Neural cell (in vitro differentiated cells): ENCODE measurements around the gene LHFPL6.

Experiments used
- EP300 ChIP-seq: fragments of 450-650 bp; conservative IDR thresholded peaks from 2 replicates; pipeline ENCODE4 v1.6.1; 2014; ENCODE audit warnings: antibody characterized with exemption, mild to moderate bottlenecking, moderate library complexity; ENCODE audit not compliant: poor library complexity, severe bottlenecking
- EZH2 ChIP-seq: fragments of 200-600, 300-800 bp; shearing (Covaris generic), sonication (generic); IDR thresholded peaks from 2 replicates; pipeline ENCODE4 v1.6.1; 2014; ENCODE audit warnings: antibody characterized with exemption, low read length, borderline replicate concordance, mild to moderate bottlenecking; ENCODE audit not compliant: insufficient read depth, poor library complexity, severe bottlenecking
- POLR2AphosphoS5 ChIP-seq: IDR thresholded peaks from 2 replicates; pipeline ENCODE4 v1.6.1; 2012
- RAD21 ChIP-seq: fragments of 450-650 bp; conservative IDR thresholded peaks from 2 replicates; pipeline ENCODE4 v1.6.1; 2014; ENCODE audit warnings: antibody characterized with exemption, mild to moderate bottlenecking, moderate library complexity
- SMC3 ChIP-seq: fragments of 450-650 bp; conservative IDR thresholded peaks from 2 replicates; pipeline ENCODE4 v1.6.1; 2014; ENCODE audit warnings: antibody characterized with exemption, mild to moderate bottlenecking, moderate library complexity; ENCODE audit not compliant: poor library complexity
- TF ChIP-seq, protein P1 (sequence below): fragments of 450-650 bp; IDR thresholded peaks from 2 replicates; pipeline ENCODE4 v1.5.1; 2014; ENCODE audit warnings: antibody characterized with exemption, mild to moderate bottlenecking, moderate library complexity; ENCODE audit not compliant: poor library complexity, severe bottlenecking
- TF ChIP-seq, protein P2 (sequence below): IDR thresholded peaks from 2 replicates; pipeline ENCODE4 v1.6.1; 2012; ENCODE audit warnings: borderline replicate concordance

DNA sequence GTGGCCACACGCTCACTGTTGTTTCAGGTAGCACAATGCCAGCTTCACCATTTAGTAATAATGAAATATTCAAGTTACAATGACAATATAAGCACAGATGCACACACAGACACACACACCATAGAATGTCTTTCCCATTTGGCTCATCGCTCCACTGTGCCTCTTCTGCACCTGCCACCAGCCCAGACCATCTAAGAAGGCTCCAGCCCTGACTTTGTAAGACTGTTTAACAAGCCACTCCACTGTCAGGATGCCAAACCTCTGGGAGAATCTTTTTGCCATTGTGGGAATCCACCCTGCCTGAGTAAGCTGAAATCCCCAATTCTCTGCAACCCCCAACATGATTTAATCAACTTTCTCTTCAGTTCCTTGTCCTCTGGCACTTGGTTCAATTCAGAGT lies 60.6 kb downstream of the LHFPL6 start:
- TF ChIP-seq, protein P1, sequence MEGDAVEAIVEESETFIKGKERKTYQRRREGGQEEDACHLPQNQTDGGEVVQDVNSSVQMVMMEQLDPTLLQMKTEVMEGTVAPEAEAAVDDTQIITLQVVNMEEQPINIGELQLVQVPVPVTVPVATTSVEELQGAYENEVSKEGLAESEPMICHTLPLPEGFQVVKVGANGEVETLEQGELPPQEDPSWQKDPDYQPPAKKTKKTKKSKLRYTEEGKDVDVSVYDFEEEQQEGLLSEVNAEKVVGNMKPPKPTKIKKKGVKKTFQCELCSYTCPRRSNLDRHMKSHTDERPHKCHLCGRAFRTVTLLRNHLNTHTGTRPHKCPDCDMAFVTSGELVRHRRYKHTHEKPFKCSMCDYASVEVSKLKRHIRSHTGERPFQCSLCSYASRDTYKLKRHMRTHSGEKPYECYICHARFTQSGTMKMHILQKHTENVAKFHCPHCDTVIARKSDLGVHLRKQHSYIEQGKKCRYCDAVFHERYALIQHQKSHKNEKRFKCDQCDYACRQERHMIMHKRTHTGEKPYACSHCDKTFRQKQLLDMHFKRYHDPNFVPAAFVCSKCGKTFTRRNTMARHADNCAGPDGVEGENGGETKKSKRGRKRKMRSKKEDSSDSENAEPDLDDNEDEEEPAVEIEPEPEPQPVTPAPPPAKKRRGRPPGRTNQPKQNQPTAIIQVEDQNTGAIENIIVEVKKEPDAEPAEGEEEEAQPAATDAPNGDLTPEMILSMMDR: no peak
- TF ChIP-seq RAD21: no peak
- no peak for TF ChIP-seq EP300
- TF ChIP-seq POLR2AphosphoS5: no peak
- TF ChIP-seq, protein P2, sequence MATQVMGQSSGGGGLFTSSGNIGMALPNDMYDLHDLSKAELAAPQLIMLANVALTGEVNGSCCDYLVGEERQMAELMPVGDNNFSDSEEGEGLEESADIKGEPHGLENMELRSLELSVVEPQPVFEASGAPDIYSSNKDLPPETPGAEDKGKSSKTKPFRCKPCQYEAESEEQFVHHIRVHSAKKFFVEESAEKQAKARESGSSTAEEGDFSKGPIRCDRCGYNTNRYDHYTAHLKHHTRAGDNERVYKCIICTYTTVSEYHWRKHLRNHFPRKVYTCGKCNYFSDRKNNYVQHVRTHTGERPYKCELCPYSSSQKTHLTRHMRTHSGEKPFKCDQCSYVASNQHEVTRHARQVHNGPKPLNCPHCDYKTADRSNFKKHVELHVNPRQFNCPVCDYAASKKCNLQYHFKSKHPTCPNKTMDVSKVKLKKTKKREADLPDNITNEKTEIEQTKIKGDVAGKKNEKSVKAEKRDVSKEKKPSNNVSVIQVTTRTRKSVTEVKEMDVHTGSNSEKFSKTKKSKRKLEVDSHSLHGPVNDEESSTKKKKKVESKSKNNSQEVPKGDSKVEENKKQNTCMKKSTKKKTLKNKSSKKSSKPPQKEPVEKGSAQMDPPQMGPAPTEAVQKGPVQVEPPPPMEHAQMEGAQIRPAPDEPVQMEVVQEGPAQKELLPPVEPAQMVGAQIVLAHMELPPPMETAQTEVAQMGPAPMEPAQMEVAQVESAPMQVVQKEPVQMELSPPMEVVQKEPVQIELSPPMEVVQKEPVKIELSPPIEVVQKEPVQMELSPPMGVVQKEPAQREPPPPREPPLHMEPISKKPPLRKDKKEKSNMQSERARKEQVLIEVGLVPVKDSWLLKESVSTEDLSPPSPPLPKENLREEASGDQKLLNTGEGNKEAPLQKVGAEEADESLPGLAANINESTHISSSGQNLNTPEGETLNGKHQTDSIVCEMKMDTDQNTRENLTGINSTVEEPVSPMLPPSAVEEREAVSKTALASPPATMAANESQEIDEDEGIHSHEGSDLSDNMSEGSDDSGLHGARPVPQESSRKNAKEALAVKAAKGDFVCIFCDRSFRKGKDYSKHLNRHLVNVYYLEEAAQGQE: no peak
- TF ChIP-seq EZH2: no peak
- TF ChIP-seq SMC3: no peak
